Omental fat pad (tissue), 4 donors: ENCODE measurements around the gene AK9. TPM values are rescaled to one million over a fixed set of nuclear protein-coding genes. Genes with fewer than 3 reads are reported as not detected.

Experiments
- ATAC-seq: fragments of 150-250 bp; one replicate; pipeline ENCODE4 v1.9.1; 2016; ENCODE audit warnings: mild to moderate bottlenecking, moderate library complexity; ENCODE audit not compliant: low FRiP score
- DNase-seq: peaks from one replicate; pipeline ENCODE4 v3.0.0-alpha.2; 2019; ENCODE audit warnings: low spot score
- total RNA-seq, 4 donors: library from RNA; depleted of rRNA; stranded (reverse); fragments of >200 nt; gene quantifications; one replicate each; pipeline ENCODE4 v1.1.0, GENCODE V29; 2016
- TF ChIP-seq, protein P1 (sequence below), 3 donors: fragments of 450-650 bp; IDR thresholded peaks; one replicate each; pipeline ENCODE4 v1.5.1; 2016 to 2017; ENCODE audit warnings: antibody characterized with exemption in 3 of 3, mild to moderate bottlenecking in 3 of 3, moderate library complexity in 2 of 3

AK9 gene
- total RNA-seq, 4 donors from 2014 or later, result 5.4 to 14.8 (median 8.2) TPM

DNA sequence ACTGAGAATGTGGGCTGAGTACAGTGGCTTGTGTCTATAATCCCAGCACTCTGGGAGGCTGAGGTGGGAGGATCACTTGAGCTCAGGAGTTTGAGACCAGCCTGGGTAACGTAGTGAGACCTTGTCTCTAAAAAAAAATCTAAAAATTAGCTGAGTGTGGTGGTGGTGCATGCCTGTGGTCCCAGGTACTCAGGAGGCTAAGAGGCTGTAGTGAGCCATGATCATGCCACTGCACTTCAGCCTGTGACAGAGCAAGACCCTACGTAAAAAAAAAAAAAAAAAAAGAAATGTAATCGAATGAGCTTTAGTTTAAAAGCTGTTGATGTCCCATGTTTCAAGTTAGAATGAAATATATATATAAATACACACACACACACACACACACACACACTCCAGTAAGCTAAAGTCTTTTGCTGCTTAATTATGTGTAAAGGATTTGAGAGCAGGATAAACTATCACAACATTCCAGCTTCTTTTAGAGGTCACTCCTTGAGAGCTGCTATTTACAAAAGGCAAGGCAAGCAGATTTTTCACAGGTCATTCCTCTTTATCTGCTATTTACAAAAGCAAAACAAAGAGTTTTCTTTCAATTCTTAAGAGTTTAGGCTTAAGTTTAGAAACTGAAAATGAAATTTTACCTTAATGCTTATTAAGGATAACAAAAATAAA is 230.7 kb downstream of the AK9 start:
- no peak for ATAC-seq
- TF ChIP-seq, protein P1, sequence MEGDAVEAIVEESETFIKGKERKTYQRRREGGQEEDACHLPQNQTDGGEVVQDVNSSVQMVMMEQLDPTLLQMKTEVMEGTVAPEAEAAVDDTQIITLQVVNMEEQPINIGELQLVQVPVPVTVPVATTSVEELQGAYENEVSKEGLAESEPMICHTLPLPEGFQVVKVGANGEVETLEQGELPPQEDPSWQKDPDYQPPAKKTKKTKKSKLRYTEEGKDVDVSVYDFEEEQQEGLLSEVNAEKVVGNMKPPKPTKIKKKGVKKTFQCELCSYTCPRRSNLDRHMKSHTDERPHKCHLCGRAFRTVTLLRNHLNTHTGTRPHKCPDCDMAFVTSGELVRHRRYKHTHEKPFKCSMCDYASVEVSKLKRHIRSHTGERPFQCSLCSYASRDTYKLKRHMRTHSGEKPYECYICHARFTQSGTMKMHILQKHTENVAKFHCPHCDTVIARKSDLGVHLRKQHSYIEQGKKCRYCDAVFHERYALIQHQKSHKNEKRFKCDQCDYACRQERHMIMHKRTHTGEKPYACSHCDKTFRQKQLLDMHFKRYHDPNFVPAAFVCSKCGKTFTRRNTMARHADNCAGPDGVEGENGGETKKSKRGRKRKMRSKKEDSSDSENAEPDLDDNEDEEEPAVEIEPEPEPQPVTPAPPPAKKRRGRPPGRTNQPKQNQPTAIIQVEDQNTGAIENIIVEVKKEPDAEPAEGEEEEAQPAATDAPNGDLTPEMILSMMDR (IDR thresholded peaks at IDR 0.05), result no peak
- no peak for DNase-seq

DNA sequence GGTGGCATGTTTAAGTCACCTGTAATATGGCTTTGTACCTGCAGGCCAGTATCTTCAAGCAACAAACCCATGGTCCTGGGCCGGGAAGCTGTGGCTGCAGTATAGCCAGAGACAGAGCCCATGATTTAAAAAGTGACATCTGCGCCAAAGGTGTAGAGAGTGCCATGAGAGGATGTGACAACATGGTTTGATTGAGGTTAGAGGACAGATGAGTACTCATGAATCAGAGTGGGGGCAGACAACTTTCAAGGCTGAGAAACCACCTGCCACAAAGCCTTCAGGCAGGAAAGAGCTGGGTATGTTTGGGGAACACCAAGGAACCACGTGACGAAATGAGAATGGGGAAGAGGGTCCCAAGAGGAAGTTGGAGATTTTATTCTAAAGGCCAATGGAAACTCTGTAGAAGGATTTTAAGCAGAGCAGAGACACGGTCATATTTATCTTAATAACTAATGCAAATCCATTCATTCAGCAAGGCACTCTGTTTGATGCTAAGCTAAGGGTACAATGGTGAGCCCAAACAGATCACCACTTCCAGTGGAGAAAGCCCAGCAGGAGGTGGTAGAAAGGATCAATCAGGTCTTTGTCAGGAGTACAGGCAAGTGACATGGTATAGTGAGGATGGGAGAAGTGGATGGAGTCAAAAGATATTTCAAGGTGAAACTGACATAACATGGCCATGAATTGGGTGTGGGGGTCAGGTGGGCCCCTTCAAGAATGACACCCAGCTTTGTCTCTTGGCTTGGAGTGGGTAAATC is 232.0 kb downstream of the AK9 start:
- ATAC-seq (no peak), DNase-seq (no peak)
- TF ChIP-seq, protein P1 (IDR thresholded peaks at IDR 0.05), result no peak

DNA sequence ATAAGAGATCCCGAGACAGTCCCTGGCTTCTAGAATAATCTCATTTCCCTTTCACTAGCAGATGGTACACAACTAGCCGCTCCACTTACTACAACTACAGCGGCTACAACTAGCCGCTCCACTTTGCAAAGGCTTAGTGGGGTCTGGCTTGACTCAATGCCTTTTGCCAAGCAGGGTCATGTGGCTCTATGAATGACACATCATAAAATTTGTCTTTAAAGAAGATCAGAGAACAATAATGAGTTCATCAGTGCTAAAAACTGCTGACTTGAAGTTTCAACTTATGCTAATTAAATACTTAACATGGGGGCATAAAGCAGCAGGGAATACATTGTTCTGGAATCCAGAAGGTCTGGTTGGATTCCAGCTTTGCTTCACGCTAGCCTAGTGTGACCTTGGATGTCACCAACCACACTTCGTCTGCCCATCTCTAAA is 233.4 kb downstream of the AK9 start:
- TF ChIP-seq, protein P1 (IDR thresholded peaks at IDR 0.05), result no peak
- no peak for DNase-seq
- no peak for ATAC-seq

DNA sequence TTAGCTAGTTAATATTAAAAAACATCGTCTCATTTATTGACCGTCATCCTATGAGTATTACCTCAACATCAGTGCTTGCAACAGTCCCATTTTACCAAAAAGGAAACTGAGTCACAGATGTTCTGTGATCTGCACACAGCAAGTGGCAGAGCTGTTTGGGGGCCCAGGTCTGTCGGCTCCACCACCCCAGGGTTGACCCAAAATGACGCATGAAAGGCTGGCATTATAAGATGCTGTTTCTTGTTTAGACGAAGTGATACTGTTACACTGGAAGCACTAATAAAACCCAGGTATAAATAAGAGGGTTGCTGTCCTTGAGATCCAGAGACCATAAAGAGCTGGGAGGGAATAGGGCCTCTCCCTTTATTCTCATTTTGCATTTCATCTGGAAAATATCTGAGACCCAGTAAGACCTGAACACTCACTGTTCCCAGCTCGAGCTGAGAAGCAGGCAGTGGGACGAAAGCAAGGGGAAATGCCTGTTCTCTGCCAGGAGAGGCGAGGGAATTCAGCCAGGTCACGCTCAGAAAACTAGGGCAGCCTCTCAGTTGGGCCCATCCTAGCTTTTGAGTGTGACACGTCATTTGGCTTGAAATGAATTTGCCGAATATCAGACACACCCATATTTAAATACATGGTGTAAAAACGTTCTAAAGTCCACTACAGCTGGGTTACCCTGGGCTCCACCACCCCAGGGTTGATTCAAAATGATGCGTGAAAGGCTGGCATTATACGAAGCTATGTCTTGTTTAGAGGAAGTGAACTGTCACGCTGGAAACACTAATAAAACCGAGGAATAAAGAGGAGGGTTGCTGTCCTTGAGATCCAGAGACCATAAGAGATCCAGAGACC is 234.1 kb downstream of the AK9 start:
- no peak for DNase-seq
- no peak for ATAC-seq

DNA sequence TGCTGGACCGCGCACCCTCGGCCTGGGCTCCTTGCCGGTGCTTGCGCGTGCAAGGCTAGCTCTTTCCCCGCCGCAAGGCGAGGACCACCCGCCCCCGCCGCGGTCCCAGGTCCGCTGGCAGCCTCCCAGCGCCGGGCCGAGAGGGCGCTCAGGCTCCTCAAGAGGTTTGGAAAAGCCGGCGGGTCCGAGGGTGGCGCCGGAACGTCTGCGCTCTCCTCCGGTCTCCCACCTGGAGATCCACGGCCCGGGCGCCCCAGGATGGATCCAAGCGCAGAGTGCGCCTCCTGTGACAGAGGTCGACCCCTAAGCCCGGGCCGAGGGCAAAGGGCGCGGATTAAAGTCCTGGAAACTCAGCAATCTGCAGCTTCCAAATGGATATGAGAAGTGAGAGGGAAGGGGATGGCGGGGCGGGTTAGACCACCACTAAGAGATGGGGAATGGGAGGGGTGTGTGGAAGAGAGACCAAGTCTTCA is 234.9 kb downstream of the AK9 start:
- ATAC-seq (peak; percentile 6), DNase-seq (no peak)
- TF ChIP-seq, protein P1 (IDR thresholded peaks at IDR 0.05), result no peak

More for the DNA sequence above, 234.1 kb downstream of the AK9 start:
- TF ChIP-seq, protein P1 (IDR thresholded peaks at IDR 0.05), result no peak

DNA sequence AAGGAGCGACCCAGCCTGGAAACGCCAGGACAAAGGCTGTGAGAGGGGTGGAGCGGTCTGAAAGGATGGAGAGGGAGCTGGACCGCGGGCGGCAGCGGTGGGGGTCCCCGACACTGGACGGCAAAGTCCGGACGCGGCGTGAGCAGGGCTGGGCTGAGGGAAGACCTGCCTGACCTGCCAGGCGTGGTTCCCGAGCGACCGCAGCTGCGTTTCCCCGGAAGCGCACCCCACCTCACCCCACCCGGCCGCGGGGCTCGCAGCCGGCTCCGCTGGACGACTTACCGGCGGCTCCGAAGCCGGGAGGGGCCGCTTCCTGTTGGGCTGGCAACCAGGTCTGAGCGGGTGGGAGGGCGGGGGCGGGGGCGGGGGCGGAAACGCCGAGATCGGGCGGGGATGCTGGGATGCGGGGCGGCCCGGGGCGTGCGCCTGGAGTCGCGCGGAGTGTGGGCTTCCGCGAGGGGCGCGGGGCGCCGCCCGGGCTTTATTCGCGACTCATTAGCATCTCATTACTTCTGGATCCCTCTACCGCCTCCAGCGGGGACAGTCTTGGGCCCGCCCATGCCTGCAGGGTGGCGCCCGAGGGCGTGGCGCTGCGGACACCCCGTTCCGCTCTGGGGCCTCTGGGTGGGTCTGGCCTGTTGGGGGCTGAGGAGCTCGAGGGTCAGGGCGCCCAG is 235.4 kb downstream of the AK9 start, which contains the start of gene MICAL1:
Gene MICAL1 (minus strand): TSS at position 336 of the 674 bp plus-strand sequence. CDS start 1,576 bp downstream, outside the sequence.
- DNase-seq (no peak), ATAC-seq (peak; percentile 75)
- TF ChIP-seq, protein P1 (IDR thresholded peaks at IDR 0.05), result no peak
